Right renal pelvis (tissue), 4 donors: ENCODE measurements around the gene PAK3. TPM values are rescaled to one million over a fixed set of nuclear protein-coding genes. Genes with fewer than 3 reads are reported as not detected.

ENCODE experiments used
- DNase-seq, 4 donors: peaks; one replicate each; pipeline ENCODE4 v3.0.0-alpha.2; 2013; ENCODE audit warnings: low read depth in 4 of 4, low spot score in 3 of 4, missing footprints in 1 of 4
- polyA plus RNA-seq, 4 donors: library from polyadenylated mRNA; unstranded; fragments of 120-200 nt; gene quantifications; one replicate each; pipeline ENCODE4 v1.2.1, GENCODE V29; 2013; ENCODE audit not compliant: insufficient read length in 4 of 4

PAK3 gene
- polyA plus RNA-seq, result 1 to 10 TPM; 5.9 to 7.4 (median 6.9) TPM

- peak in 3 of 4 donors; percentile 34 to 63 (median 57) for DNase-seq
These were observed at the start of gene PAK3 for GRCh38 chrX:111095974-111096895. PAK3 (plus strand) TSS chrX:111096191; CDS start chrX:111123104, 26,913 bp downstream.

DNA sequence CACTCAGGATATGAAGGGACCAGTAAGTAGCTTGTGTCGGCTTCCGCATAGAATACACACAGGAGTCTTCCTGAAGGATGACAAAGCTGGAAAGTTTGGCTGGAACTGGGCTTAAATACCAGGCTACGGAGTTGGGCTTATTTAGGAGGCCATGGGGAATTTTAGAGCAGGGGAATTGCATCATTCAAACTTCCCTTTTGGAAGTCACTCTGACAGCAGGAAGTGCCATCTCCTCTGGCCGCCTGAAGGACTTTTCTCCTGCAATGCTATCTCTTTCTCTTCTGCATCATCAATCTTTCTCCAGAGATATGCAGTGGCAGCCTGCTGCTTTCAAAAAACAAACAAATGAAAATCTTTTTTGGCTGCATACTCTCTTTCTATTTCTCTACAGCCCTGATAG, 48.4 kb upstream of the PAK3 start:
- no peak for DNase-seq

- no peak for DNase-seq
These were observed 43.5 kb upstream of the PAK3 start for GRCh38 chrX:111052478-111052877.

GRCh38 chrX:111071542-111072277, 24.3 kb upstream of the PAK3 start:
- DNase-seq, result no peak

DNA sequence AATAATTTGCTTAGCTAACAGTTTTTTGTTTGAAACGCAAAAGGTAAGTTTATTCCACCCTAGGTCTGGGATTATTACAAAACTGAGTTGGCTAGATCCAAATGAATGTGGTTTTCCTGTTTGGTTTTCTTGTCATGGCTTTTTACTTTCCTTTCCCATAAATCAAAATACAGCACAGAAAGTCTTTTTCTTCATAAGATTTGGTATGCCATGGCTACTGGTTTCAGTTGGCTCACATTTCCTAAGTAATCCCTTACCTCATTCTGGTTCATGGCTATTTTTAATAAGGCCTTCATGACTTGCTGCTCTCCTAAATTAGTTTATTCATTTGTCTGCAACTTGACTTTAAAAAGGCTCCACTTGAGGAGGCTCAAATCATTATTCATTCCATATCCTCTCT, 12.9 kb upstream of the PAK3 start:
- DNase-seq, result no peak

GRCh38 chrX:111086591-111087006, 9.4 kb upstream of the PAK3 start:
- no peak for DNase-seq

- no peak for DNase-seq
These were observed 7.4 kb upstream of the PAK3 start for GRCh38 chrX:111088628-111089027.

DNA sequence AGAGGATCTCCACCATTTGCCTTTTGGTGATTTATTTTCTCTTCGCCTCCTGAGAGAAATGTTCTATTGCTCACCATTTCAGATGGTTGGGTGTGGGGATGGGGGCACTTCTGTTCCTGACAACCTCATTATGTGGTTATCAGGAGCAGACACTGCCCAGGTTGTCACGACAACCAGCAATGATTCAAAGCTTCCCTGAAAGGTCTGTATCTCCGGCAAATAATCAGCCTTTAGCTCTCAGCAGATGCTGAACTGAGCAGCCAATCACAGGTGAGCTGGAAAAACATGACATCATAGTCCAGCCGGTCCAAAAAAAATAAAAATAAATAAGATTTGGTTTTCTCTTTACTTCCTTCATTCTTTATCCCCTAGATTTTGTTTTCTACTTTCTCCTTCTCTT, 5.5 kb upstream of the PAK3 start:
- DNase-seq, result no peak

- no peak for DNase-seq
These were observed 2.9 kb downstream of the PAK3 start for GRCh38 chrX:111098874-111099273.

GRCh38 chrX:111100191-111100590, 4.2 kb downstream of the PAK3 start:
- DNase-seq, result peak in 1 of 4 donors; percentile 18

DNA sequence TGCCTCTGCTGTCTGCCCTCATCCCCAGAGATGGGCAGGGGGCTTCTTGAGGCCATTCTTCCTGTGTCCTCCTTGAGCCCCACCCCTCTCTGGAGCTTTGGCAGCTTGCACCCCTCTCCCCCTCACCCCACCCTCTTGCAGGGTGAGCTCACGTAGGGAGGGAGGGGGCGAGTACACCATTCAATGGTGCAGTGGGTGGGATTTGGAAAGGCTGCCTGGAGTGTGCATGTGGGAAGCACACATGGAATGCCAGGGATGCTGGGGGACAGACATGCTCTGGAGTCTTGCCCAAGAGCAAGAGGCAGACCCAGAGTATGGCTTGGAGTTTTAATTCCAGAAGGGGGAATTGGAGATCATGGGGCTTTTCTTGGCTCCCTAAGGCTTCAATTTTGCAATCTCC, 5.6 kb downstream of the PAK3 start:
- DNase-seq, result no peak

- DNase-seq, result no peak
These were observed 6.6 kb downstream of the PAK3 start for GRCh38 chrX:111102636-111103035.

DNA sequence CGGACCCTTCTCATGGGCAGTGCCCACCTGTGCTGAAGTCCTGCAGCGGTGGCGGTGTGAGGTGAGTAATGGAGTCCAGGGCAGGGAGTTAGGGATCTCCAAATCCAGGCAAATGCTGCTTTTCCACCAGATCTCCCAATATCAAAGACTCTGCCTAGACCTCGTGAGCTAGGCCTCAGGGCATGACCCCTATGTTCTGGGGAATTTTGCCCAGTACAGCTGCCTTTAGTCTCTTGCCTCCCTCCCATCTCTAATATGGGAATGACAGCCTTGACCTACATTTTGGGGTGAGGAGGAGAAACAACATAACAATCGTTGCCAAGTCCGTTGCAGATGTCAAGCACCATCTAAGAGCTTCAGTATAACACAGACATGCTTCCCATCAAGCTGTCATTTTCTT, 7.3 kb downstream of the PAK3 start:
- no peak for DNase-seq

DNA sequence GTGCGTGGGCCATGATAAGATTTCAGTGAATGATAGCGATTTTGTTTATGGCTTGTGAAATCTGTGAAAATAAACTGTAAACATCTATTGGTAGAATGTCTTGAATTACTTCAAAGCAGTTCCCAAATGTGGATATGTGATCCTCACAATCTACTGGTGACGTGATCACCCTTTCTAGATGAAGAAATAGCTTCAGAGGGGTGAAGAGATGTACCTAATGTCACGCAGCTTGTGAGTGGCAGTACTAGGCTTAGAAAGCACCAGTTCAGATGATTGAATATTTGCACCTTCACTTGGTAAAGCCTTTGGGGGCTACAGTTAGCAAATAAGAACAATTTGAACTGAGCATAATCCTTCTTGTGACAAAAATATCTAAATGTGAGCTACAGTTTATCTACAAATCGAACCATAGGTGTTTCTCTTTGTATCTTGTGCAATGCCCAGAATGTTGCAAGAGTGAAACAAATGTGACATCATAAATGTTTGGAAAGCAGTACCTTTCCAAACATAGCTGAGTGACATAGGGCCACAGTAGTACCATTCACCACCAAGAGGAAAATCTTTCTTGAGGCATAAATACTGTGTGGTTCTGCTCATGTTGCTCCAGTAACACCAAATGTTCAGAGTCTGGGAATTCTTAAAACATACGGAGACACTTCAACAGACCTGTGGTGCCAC, 14.2 kb downstream of the PAK3 start:
- no peak for DNase-seq

GRCh38 chrX:111114806-111115205, 18.8 kb downstream of the PAK3 start:
- no peak for DNase-seq

- DNase-seq, result no peak
These were observed 20.7 kb downstream of the PAK3 start for GRCh38 chrX:111116666-111117065.

GRCh38 chrX:111119341-111119740, 23.4 kb downstream of the PAK3 start:
- no peak for DNase-seq

GRCh38 chrX:111123125-111123524, 27.1 kb downstream of the PAK3 start:
- DNase-seq, result no peak

DNA sequence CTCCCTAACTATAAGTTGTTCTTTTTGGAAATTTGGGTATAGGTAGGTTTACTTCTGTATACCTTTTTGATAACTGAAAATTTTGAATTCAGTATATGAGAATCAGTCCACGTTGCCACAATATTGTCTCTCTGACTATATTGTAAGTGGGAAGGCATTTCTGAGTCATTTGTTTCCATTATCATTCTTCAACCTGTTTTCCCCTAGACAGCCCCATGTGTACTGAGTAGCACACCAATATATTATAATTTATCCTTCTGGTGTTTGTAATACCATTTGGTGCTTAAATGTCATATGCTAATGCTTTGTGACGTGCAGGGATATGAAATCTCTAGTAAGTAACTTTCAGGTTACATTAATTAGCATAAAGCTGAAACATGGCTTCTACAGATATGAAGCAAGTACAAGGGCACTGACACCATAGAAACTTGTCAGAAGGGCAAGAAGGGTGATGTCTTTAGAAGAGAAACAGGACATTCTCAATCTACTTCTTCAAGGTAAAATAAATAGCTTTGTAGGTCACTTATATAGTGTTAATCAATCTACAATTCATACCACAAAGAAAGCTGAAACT, 27.7 kb downstream of the PAK3 start:
- DNase-seq, result no peak

DNA sequence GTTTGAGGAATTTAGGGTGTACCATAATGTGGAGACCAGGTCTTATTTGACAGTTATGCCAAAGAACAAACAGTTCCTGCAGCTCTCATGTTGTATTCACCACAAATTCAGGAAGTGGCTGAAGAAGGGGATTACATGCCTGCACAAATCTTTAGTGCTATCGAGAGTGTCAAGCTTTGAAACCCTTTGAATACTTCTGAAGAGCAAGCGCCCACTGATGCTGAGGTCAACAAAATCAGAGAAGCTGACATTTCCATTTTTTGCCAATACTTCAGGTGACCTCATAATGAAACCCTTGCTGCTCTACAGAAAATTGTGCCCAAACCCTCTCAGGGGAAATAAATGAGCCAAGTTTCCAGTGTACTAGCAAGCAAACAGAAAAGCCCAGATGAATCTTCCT, 28.4 kb downstream of the PAK3 start:
- DNase-seq, result no peak

GRCh38 chrX:111127038-111127437, 31.0 kb downstream of the PAK3 start:
- no peak for DNase-seq
